Measurements from ENCODE around the gene ZDBF2. TPM values are rescaled to one million over a fixed set of nuclear protein-coding genes. Genes with fewer than 3 reads are reported as not detected.

ZDBF2 gene
- total and polyA plus RNA-seq, 2 of the 8 experiments (the other 6 are each of a cell fraction or from before 2014, with no cell fraction given): 1.5 to 17.2 TPM

- no peak overlapping the region for H2BK120ac ChIP-seq (replicated peaks; ENCODE audit: low read depth, low read length)
- 96% methylated on average over 8 of the region's 8 CpGs; no CpG with 5 or more reads in 1 of the 2 experiments for WGBS, 2 experiments (ENCODE audit: extremely low coverage in 1 of 2, insufficient coverage in 1 of 2, insufficient read length in 1 of 2, insufficient replicate concordance in 2 of 2, low coverage in 1 of 2, low lambda C conversion rate in 2 of 2, missing lambda C conversion rate in 1 of 2)
- H3K79me1 ChIP-seq (ENCODE audit: low read depth, low read length): no peaks in the 10 kb centered on the region
- H3K4ac ChIP-seq (replicated peaks; ENCODE audit: insufficient read length, low read depth, low read length): no peak overlapping the region
- no peak overlapping the region for H2BK15ac ChIP-seq (ENCODE audit: low read length)
- H4K5ac ChIP-seq (ENCODE audit: insufficient read length, low read depth, low read length): no peak overlapping the region
- H3K14ac ChIP-seq (ENCODE audit: insufficient read length): no peak overlapping the region
- no peak overlapping the region for H2BK5ac ChIP-seq (ENCODE audit: low read depth, low read length)
- peaks cover 7 to 8% of the 10 kb centered on the region in 2 experiments; a peak in 1 of 4 replicates for H3K9me3 ChIP-seq (ENCODE audit: insufficient read depth in 2 of 2, low read depth in 1 of 2, low read length in 1 of 2)
- no peak overlapping the region for H3K18ac ChIP-seq (ENCODE audit: extremely low read depth, low read length)
- H2AFZ ChIP-seq (ENCODE audit: low read length): no peak overlapping the region
- H4K8ac ChIP-seq (ENCODE audit: extremely low read depth, insufficient read depth, low read length): no peak overlapping the region
- no peak overlapping the region for H2BK12ac ChIP-seq (ENCODE audit: low read depth, low read length)
- peaks cover 0 to 21% (median 11%) of the 10 kb centered on the region in 4 experiments; a peak in 4 of 8 replicates for H3K36me3 ChIP-seq (ENCODE audit: control insufficient read depth in 2 of 4, insufficient read depth in 4 of 4, low read length in 3 of 4)
- H4K91ac ChIP-seq (replicated peaks; ENCODE audit: insufficient read length, low read length): no peak overlapping the region
- H4K20me1 ChIP-seq (replicated peaks in 1 of 2; ENCODE audit: control insufficient read depth in 1 of 2, insufficient read depth in 2 of 2, low read length in 2 of 2): no peaks in the 10 kb centered on the region
- no peak overlapping the region for H3K27ac ChIP-seq (ENCODE audit: low read depth, low read length)
- no peak overlapping the region for H3K56ac ChIP-seq (replicated peaks; ENCODE audit: insufficient read length, low read depth, low read length)
- ChIA-PET CTCF (ENCODE audit: partially characterized antibody) (no interaction called here), POLR2A (ENCODE audit: partially characterized antibody) (no interaction called here)
- FAIRE-seq: no peak
- no peak overlapping the region for H3K4me2 ChIP-seq (ENCODE audit: insufficient read depth in 1 of 2, low read depth in 2 of 2, low read length in 2 of 2)
- no peaks in the 10 kb centered on the region for H3K23me2 ChIP-seq (ENCODE audit: low read depth, low read length)
- no peak overlapping the region for H3K23ac ChIP-seq (ENCODE audit: insufficient read length)
- no peak overlapping the region for H2BK20ac ChIP-seq (ENCODE audit: low read length)
- H3K27me3 ChIP-seq (replicated peaks in 1 of 4; ENCODE audit: control insufficient read depth in 3 of 4, extremely low read depth in 1 of 4, insufficient read depth in 3 of 4, low read length in 3 of 4): no peaks in the 10 kb centered on the region
- H3K4me3 ChIP-seq (ENCODE audit: extremely low read depth in 1 of 4, insufficient read depth in 2 of 4, low read depth in 3 of 4, low read length in 4 of 4): no peak overlapping the region
- no peak overlapping the region for H3K9ac ChIP-seq (replicated peaks in 1 of 4; ENCODE audit: extremely low read depth in 1 of 4, low read depth in 3 of 4, low read length in 3 of 4)
- DNase-seq (ENCODE audit: low read depth in 1 of 2, low spot score in 2 of 2): no peak
- peaks cover 4 to 55% of the 10 kb centered on the region in 2 experiments; a peak in 3 of 4 replicates for H3K79me2 ChIP-seq (ENCODE audit: control insufficient read depth in 1 of 2, insufficient read depth in 2 of 2, low read length in 2 of 2)
- no peak overlapping the region for H2AK5ac ChIP-seq (ENCODE audit: low read depth, low read length)
- peaks cover 0 to 2% (median 0%) of the 10 kb centered on the region in 4 experiments; a peak in 1 of 7 replicates for H3K4me1 ChIP-seq (replicated peaks in 1 of 4; ENCODE audit: control insufficient read depth in 3 of 4, insufficient read depth in 4 of 4, low read length in 3 of 4)
- TF ChIP-seq JUND (IDR thresholded peaks at IDR 0.05; ENCODE audit: low read length): no peak
- no peak for TF ChIP-seq ZNF274 (IDR thresholded peaks at IDR 0.05; ENCODE audit: borderline replicate concordance, extremely low read depth, low read length)
- no peak for TF ChIP-seq USF2 (IDR thresholded peaks at IDR 0.05; ENCODE audit: low read length)
- no peak for TF ChIP-seq RXRA (IDR thresholded peaks at IDR 0.05; ENCODE audit: insufficient read depth, low read depth, low read length)
Observed at GRCh38 chr2:206282746-206283145, 8.3 kb downstream of the ZDBF2 start.

Measured in H1 (cell line).